Tracheal epithelial cell (primary cell): ENCODE data around the gene AKAP8L. TPM values are rescaled to one million over a fixed set of nuclear protein-coding genes. Genes with fewer than 3 reads are reported as not detected.

Experiments
- total RNA-seq: library from RNA; depleted of rRNA; stranded (reverse); fragments of >200 nt; gene quantifications from 2 replicates; pipeline ENCODE4 v1.2.1, GENCODE V29; 2014

Gene AKAP8L, protein sequence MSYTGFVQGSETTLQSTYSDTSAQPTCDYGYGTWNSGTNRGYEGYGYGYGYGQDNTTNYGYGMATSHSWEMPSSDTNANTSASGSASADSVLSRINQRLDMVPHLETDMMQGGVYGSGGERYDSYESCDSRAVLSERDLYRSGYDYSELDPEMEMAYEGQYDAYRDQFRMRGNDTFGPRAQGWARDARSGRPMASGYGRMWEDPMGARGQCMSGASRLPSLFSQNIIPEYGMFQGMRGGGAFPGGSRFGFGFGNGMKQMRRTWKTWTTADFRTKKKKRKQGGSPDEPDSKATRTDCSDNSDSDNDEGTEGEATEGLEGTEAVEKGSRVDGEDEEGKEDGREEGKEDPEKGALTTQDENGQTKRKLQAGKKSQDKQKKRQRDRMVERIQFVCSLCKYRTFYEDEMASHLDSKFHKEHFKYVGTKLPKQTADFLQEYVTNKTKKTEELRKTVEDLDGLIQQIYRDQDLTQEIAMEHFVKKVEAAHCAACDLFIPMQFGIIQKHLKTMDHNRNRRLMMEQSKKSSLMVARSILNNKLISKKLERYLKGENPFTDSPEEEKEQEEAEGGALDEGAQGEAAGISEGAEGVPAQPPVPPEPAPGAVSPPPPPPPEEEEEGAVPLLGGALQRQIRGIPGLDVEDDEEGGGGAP
- total RNA-seq, result 44.8 and 61.2 TPM in 2 replicates

GRCh38 chr19:15418579-15419412, at the start of gene AKAP8L:
Gene AKAP8L, minus strand, starts transcription at chr19:15418988. Its CDS starts 65 bp downstream, at chr19:15418923.

DNA sequence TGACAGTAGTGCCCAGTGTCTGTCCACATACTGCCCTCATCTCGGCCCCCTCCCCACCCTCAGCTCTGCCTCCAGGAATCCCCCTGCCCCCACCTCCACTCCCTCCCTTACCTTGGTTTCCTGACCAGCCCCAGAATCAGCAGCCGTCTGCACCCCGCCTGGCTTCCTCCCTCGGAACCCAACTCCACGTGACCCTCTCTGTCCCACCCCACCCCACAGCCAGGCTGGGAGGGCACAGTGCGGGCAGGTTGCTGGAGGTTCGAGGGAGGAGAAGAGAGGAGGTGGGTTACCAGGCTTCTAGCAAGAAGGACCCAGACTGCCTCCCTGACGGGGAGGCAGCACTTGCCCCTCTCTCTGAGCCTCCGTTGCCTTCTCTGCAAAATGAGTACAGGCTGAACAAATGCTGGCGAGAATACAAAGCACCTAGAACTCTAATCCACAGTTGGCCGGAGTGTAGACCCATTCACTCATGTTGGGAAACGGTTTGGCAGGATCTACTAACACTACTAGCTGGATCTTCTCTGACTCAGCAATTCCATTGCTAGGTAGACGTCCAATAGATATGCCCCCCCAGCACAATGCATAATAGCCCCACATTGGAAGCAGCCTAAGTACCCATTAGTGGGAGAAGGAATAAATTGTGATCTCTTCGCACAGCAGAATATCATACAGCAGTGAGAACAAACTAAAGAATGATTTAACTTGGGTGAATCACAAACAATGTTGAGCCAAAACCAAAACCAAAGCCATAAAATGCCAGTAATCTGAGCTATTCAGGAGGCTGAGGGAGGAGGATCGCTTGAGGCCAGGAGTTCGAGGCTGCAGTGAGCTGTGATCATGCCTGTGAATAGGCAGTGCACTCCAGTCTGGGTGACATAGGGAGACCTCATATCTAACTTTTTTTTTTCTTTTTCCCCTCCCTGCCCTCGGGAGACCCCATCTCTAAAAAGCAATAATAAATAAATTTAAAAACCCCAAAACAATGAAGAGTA, 45.9 kb upstream of the AKAP8L start, which contains the start of gene RASAL3:
RASAL3 (minus strand) TSS at position 151 of the 992 bp plus-strand sequence. CDS start 186 bp downstream, outside the sequence.

GRCh38 chr19:15449620-15450527, 31.1 kb upstream of the AKAP8L start, which contains the start of gene WIZ:
Gene WIZ, minus strand, starts transcription at chr19:15449956. Its CDS starts 1,649 bp downstream, at chr19:15448307.

GRCh38 chr19:15379083-15379998, 39.4 kb downstream of the AKAP8L start, which contains the start of gene AKAP8:
Gene AKAP8, minus strand, starts transcription at chr19:15379787. Its CDS starts 56 bp downstream, at chr19:15379731.

DNA sequence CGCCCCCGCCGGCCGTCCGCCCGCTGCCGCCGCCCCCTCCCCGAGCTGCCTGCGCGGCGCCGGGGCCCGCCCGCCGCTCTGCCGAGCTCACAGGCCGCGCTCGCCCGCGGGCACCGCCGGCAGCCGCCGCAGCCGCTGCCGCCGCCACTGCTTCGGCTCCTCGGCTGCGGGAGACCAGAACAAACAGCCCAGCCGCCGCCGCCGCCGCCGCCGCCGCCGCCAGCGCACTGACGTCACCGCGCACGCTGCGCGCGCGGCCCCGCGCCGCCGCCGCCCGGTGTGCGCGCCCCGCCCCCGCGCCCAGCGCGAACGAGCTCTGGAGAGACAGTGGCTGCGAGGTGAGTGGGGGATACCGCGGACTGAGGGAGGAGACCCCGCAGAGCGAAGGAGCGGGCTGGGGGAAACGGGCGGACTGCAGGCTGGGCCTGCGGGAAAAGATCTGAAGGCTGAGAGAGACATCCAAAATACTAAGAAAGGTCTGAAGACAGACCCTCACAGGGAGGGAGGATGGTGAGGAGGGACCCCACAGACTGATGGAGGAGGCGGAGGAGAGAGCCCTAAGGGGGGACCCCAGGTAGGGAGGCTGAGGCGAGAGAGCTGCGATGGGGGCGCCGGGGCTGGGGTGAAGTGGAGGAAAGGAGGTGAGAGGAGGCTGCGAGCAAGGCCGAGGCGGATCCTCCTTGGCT, 86.3 kb downstream of the AKAP8L start, which contains the start of gene BRD4:
BRD4 (minus strand) TSS at position 229 of the 686 bp plus-strand sequence. CDS start 59,440 bp downstream, outside the sequence.

Other genes starting within 250 kb of the AKAP8L start
- gene NOTCH3, start 218.0 kb downstream of the AKAP8L start, total RNA-seq, result 133 and 141 TPM in 2 replicates
- 0.21 and 0.72 TPM in 2 replicates for gene EPHX3, start 186.5 kb downstream of the AKAP8L start, total RNA-seq
- gene BRD4, start 86.4 kb downstream of the AKAP8L start, total RNA-seq, result 8.7 and 13.7 TPM in 2 replicates
- 15.4 and 16.2 TPM in 2 replicates for gene AKAP8, start 39.2 kb downstream of the AKAP8L start, total RNA-seq
- 8.4 and 8.7 TPM in 2 replicates for gene WIZ, start 31.0 kb upstream of the AKAP8L start, total RNA-seq
- gene RASAL3, start 45.6 kb upstream of the AKAP8L start, total RNA-seq, result not detected in 2 replicates
- not detected in 2 replicates for gene PGLYRP2, start 60.5 kb upstream of the AKAP8L start, total RNA-seq
- not detected in 2 replicates for gene CYP4F22, start 89.5 kb upstream of the AKAP8L start, total RNA-seq
- not detected in 2 replicates for gene CYP4F8, start 196.2 kb upstream of the AKAP8L start, total RNA-seq
- 0.48 and 6.0 TPM in 2 replicates for gene CYP4F3, start 221.9 kb upstream of the AKAP8L start, total RNA-seq